HepG2 (cell line): ENCODE results near the gene PKP3. TPM values are rescaled to one million over a fixed set of nuclear protein-coding genes. Genes with fewer than 3 reads are reported as not detected.

Source experiments
- ATAC-seq: fragments of 200-7000 bp; cut with Tn5 transposase; 3 replicates; pipeline ENCODE4 v1.9.1; 2020; ENCODE audit warnings: mild to moderate bottlenecking, moderate library complexity
- BruUV-seq: library from RNA; stranded (reverse); fragments of 400-500 nt; replicated peaks from 2 replicates; lab custom pipeline; 2021; lab: Mats Ljungman, UMichigan
- CTCF ChIA-PET: fragments of 300-600 bp; formaldehyde crosslinking; extraction: SDS; loops from one replicate; lab custom pipeline; 2021; ENCODE audit warnings: low total read pairs, inconsistent platforms, low intra/inter-chr PET ratio; lab: Yijun Ruan, JAX
- POLR2A ChIA-PET: fragments of 350-600 bp; sonication (Branson Sonifier 250); formaldehyde crosslinking; loops from one replicate; lab custom pipeline; 2020; ENCODE audit warnings: antibody characterized with exemption, inconsistent platforms; lab: Yijun Ruan, JAX
- DNase-seq: peaks from one replicate; pipeline ENCODE4 v3.0.0-alpha.2; 2015; ENCODE audit warnings: low spot score
- FAIRE-seq: peaks from 3 replicates; lab custom pipeline; 2011; peaks lifted over from hg19 to GRCh38; lab: Jason Lieb, UNC
- H2AFZ ChIP-seq: one replicate; pipeline ENCODE4 v1.6.1; 2011; ENCODE audit warnings: low read length, inconsistent platforms
- H3K27ac ChIP-seq: fragments of 300-600 bp; 3 replicates; pipeline ENCODE4 v1.8.0; 2011; ENCODE audit warnings: mixed run types, mild to moderate bottlenecking, mixed read lengths, low read length, inconsistent platforms; ENCODE audit not compliant: insufficient read depth; ENCODE audit errors: extremely low read length
- H3K27me3 ChIP-seq, 2 experiments: fragments of 200-600 bp in 1 of 2; 2 replicates in 1 of 2; 3 replicates in 1 of 2; pipeline versions ENCODE4 v1.6.0 to v1.8.0; 2011; ENCODE audit warnings: low read length in 2 of 2, mild to moderate bottlenecking in 2 of 2, moderate library complexity in 2 of 2, inconsistent platforms in 1 of 2; ENCODE audit not compliant: insufficient read depth in 2 of 2, control insufficient read depth in 1 of 2
- H3K36me3 ChIP-seq, 2 experiments: fragments of 200-600 bp in 1 of 2; replicated peaks in 1 of 2; 2 replicates in 1 of 2; 3 replicates in 1 of 2; pipeline versions ENCODE4 v1.5.1 to v1.8.0; 2011; ENCODE audit warnings: low read length in 2 of 2, inconsistent platforms in 1 of 2; ENCODE audit not compliant: insufficient read depth in 2 of 2, control insufficient read depth in 1 of 2
- H3K4me1 ChIP-seq: 2 replicates; pipeline ENCODE4 v1.5.1; 2012; ENCODE audit warnings: low read length, inconsistent platforms; ENCODE audit not compliant: insufficient read depth
- H3K4me2 ChIP-seq: 2 replicates; pipeline ENCODE4 v1.6.0; 2011; ENCODE audit warnings: low read depth, low read length, inconsistent platforms
- H3K4me3 ChIP-seq, 3 experiments: fragments of 200-600 bp in 1 of 3; sonication (generic), shearing (Covaris generic) in 1 of 3; replicated peaks in 1 of 3; 2 replicates each; pipeline ENCODE4 v1.5.1; 2011 to 2016; ENCODE audit warnings: low read length in 3 of 3, inconsistent platforms in 2 of 3, low read depth in 2 of 3, mild to moderate bottlenecking in 2 of 3, control low read depth in 1 of 3, mixed read lengths in 1 of 3; ENCODE audit not compliant: insufficient read depth in 1 of 3
- H3K79me2 ChIP-seq: one replicate; pipeline ENCODE4 v1.6.1; 2011; ENCODE audit warnings: low read length, inconsistent platforms; ENCODE audit not compliant: insufficient read depth
- H3K9ac ChIP-seq: 2 replicates; pipeline ENCODE4 v1.6.0; 2011; ENCODE audit warnings: mild to moderate bottlenecking, low read depth, low read length, inconsistent platforms; ENCODE audit not compliant: insufficient read depth
- H3K9me3 ChIP-seq: 2 replicates; pipeline ENCODE4 v1.5.1; 2012; ENCODE audit warnings: mild to moderate bottlenecking, low read length
- H4K20me1 ChIP-seq: 2 replicates; pipeline ENCODE4 v1.6.0; 2011; ENCODE audit warnings: inconsistent platforms, mild to moderate bottlenecking, low read length, moderate library complexity; ENCODE audit not compliant: insufficient read depth
- DRAP1 ChIP-seq: IDR thresholded peaks from 2 replicates; pipeline ENCODE4 v1.6.1; 2016; ENCODE audit warnings: missing genetic modification reagents, missing compliant biosample characterization
- ELK4 ChIP-seq: sonication (generic); formaldehyde crosslinking; IDR thresholded peaks from 2 replicates; pipeline ENCODE4 v1.9.0; 2021; ENCODE audit warnings: missing genetic modification reagents, borderline replicate concordance
- ETV6 ChIP-seq: sonication (generic); formaldehyde crosslinking; conservative IDR thresholded peaks from 2 replicates; pipeline ENCODE4 v1.4.0; 2020; ENCODE audit warnings: missing genetic modification reagents
- GABPA ChIP-seq, 2 experiments: IDR thresholded peaks; 2 replicates each; pipeline ENCODE4 v1.6.1; 2011 to 2016; ENCODE audit warnings: low read depth in 2 of 2, low read length in 1 of 2, missing biosample characterization in 1 of 2, missing genetic modification characterization in 1 of 2
- IKZF1 ChIP-seq: fragments of 450-650 bp; IDR thresholded peaks from 2 replicates; pipeline ENCODE4 v1.7.1; 2016
- MAFF ChIP-seq: IDR thresholded peaks from 2 replicates; pipeline ENCODE4 v1.6.1; 2011; ENCODE audit warnings: low read depth, low read length, improper control_type of control experiment
- NFYB ChIP-seq: sonication (generic); formaldehyde crosslinking; IDR thresholded peaks from 2 replicates; pipeline ENCODE4 v1.4.0; 2020; ENCODE audit warnings: missing genetic modification reagents
- RFX5 ChIP-seq: IDR thresholded peaks from 2 replicates; pipeline ENCODE4 v1.6.1; 2011; ENCODE audit warnings: low read depth, low read length, improper control_type of control experiment
- SATB2 ChIP-seq: sonication (generic); formaldehyde crosslinking; IDR thresholded peaks from 2 replicates; pipeline ENCODE4 v1.5.0; 2020; ENCODE audit warnings: missing genetic modification reagents
- SSRP1 ChIP-seq: IDR thresholded peaks from 2 replicates; pipeline ENCODE4 v1.6.1; 2016; ENCODE audit warnings: control low read depth
- ZNF276 ChIP-seq: sonication (generic); formaldehyde crosslinking; IDR thresholded peaks from 2 replicates; pipeline ENCODE4 v1.4.0; 2020; ENCODE audit warnings: mild to moderate bottlenecking, low read depth, missing genetic modification reagents
- ZNF326 ChIP-seq: sonication (generic); formaldehyde crosslinking; IDR thresholded peaks from 2 replicates; pipeline ENCODE4 v1.4.0; 2020; ENCODE audit warnings: missing genetic modification reagents, borderline replicate concordance
- ZNF557 ChIP-seq: sonication (generic); formaldehyde crosslinking; IDR thresholded peaks from 2 replicates; pipeline ENCODE4 v1.4.0; 2020; ENCODE audit warnings: missing genetic modification reagents
- WGBS: methylation state at CpG from one replicate; pipeline ENCODE4 v1.1.6; 2017; ENCODE audit warnings: low lambda C conversion rate; 5-methylcytosine and 5-hydroxymethylcytosine counted together
- in situ Hi-C: cut with HindIII; loops from 2 replicates; pipeline ENCODE4 v1.10.0; 2017; ENCODE audit warnings: low pct_unique_long_range_greater_than_20kb; ENCODE audit not compliant: extremely low pct_ligation_motif_present
- intact Hi-C: fragments of 100-400 bp; cut with micrococcal nuclease; formaldehyde crosslinking; loops from one replicate; pipeline ENCODE4 v1.10.0; 2022; ENCODE audit not compliant: unreplicated experiment
- polyA plus RNA-seq, 8 experiments: library from polyadenylated mRNA; depleted of rRNA in 3 of 8; stranded (reverse) in 7 of 8; unstranded in 1 of 8; fragments of >200 nt; fragmentation: Illumina TruSeq in 4 of 8; extraction: Trizol in 4 of 8; gene quantifications; 2 replicates each; pipeline versions ENCODE4 v1.2.1 to v1.2.3, GENCODE V29; 2011 to 2016; ENCODE audit warnings: low read depth in 4 of 8, missing spikeins in 1 of 8, mixed read lengths in 1 of 8; ENCODE audit not compliant: insufficient read depth in 1 of 8
- total RNA-seq, 5 experiments: library from RNA; depleted of rRNA; stranded (reverse); fragments of >200 nt; fragmentation: Illumina TruSeq; extraction: Trizol; gene quantifications; 2 replicates each; pipeline ENCODE4 v1.2.3, GENCODE V29; 2016; ENCODE audit warnings: low read depth in 1 of 5

PKP3 gene
- total and polyA plus RNA-seq, 2 of the 13 experiments (the other 11 are each of a cell fraction or from before 2014, with no cell fraction given), result 18.0 to 28.7 TPM

- WGBS, result 81% methylated on average over 11 of the region's 21 CpGs
- H3K4me3 ChIP-seq, result no peak overlapping the region
- H3K9ac ChIP-seq, result no peak overlapping the region
- no peak for ATAC-seq
- H2AFZ ChIP-seq, result no peak overlapping the region
- TF ChIP-seq ZNF557 (CRISPR knock-in tag) (no peak), NFYB (CRISPR knock-in tag) (no peak), MAFF (no peak), IKZF1 (no peak), GABPA (IDR thresholded peaks at IDR 0.05; ENCODE audit: low read depth, low read length) (no peak), GABPA (CRISPR knock-in tag; IDR thresholded peaks at IDR 0.05; ENCODE audit: low read depth) (no peak), SATB2 (no peak), DRAP1 (CRISPR knock-in tag) (no peak), ETV6 (CRISPR knock-in tag) (no peak), SSRP1 (CRISPR knock-in tag) (no peak), ZNF276 (CRISPR knock-in tag) (no peak), RFX5 (no peak), ELK4 (CRISPR knock-in tag) (no peak), ZNF326 (no peak)
- no peaks in the 10 kb centered on the region for H3K9me3 ChIP-seq
- DNase-seq, result no peak
- H4K20me1 ChIP-seq, result no peaks in the 10 kb centered on the region
- H3K79me2 ChIP-seq, result no peaks in the 10 kb centered on the region
- H3K4me1 ChIP-seq, result peaks cover 26% of the 10 kb centered on the region
- H3K4me2 ChIP-seq, result no peak overlapping the region
- ChIA-PET CTCF (no interaction called here), POLR2A (interaction anchor here (1.9 kb wide), 1 partner anchor 12 kb away, joined by 6 read pairs; the partner anchor contains the start of gene PTDSS2)
- no peak overlapping the region for H3K27ac ChIP-seq
- in situ Hi-C loops, result no loop called here
- no peaks in the 10 kb centered on the region for H3K27me3 ChIP-seq
- no peaks in the 10 kb centered on the region for H3K36me3 ChIP-seq
- intact Hi-C loops, result no loop called here
- no peak for FAIRE-seq
- BruUV-seq, result no TSS peak
Measured at GRCh38 chr11:438101-438844, 44.3 kb downstream of the PKP3 start.
